Mammary epithelial cell (primary cell): ENCODE measurements around the gene BAG1.

Experiments used
- EZH2 ChIP-seq: IDR thresholded peaks from 2 replicates; pipeline ENCODE4 v1.6.1; 2012; ENCODE audit warnings: low read length, inconsistent platforms, borderline replicate concordance
- TF ChIP-seq, protein P1 (sequence below), 2 donors: IDR thresholded peaks in 1 of 2; conservative IDR thresholded peaks in 1 of 2; 2 replicates each; pipeline ENCODE4 v1.5.1; 2011 to 2012; ENCODE audit warnings: inconsistent platforms in 2 of 2, low read length in 2 of 2, mild to moderate bottlenecking in 2 of 2, control low read depth in 1 of 2, low read depth in 1 of 2; ENCODE audit not compliant: insufficient read depth in 1 of 2; ENCODE audit errors: extremely low read depth in 1 of 2

DNA sequence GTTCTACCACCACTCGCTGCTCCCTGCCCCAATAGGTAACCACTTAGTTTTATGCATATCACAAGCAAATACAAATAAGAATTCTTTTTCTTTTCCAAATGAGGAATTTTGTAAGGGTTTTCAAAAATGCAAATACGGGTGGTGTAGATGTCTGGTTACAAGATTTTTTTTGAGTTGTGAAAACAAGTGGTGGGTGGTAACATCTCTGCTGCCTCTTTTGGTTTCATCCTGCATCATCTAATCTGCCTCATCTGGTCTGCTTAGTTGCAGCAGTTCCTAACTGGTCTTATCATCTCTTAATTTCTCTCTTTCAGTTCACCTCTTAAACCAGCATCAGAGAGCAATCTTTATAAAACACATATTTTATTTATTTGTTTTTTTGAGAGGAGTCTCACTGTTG, 31.1 kb upstream of the BAG1 start:
- TF ChIP-seq, protein P1, sequence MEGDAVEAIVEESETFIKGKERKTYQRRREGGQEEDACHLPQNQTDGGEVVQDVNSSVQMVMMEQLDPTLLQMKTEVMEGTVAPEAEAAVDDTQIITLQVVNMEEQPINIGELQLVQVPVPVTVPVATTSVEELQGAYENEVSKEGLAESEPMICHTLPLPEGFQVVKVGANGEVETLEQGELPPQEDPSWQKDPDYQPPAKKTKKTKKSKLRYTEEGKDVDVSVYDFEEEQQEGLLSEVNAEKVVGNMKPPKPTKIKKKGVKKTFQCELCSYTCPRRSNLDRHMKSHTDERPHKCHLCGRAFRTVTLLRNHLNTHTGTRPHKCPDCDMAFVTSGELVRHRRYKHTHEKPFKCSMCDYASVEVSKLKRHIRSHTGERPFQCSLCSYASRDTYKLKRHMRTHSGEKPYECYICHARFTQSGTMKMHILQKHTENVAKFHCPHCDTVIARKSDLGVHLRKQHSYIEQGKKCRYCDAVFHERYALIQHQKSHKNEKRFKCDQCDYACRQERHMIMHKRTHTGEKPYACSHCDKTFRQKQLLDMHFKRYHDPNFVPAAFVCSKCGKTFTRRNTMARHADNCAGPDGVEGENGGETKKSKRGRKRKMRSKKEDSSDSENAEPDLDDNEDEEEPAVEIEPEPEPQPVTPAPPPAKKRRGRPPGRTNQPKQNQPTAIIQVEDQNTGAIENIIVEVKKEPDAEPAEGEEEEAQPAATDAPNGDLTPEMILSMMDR (conservative IDR thresholded peaks at IDR 0.05 in 1 of 2, IDR thresholded peaks at IDR 0.05 in 1 of 2; ENCODE audit: extremely low read depth in 1 of 2, insufficient read depth in 1 of 2, low read depth in 1 of 2, low read length in 2 of 2), result no peak
- no peak for TF ChIP-seq EZH2
